Omental fat pad (tissue), 4 donors: ENCODE results near the gene AGPAT3. TPM values are rescaled to one million over a fixed set of nuclear protein-coding genes. Genes with fewer than 3 reads are reported as not detected.
A peak's percentile ranks its signal among the peaks of the same experiment; 100 is the strongest.

ENCODE experiments used
- ATAC-seq: fragments of 150-250 bp; one replicate; pipeline ENCODE4 v1.9.1; 2016; ENCODE audit warnings: mild to moderate bottlenecking, moderate library complexity; ENCODE audit not compliant: low FRiP score
- DNase-seq: peaks from one replicate; pipeline ENCODE4 v3.0.0-alpha.2; 2019; ENCODE audit warnings: low spot score
- CTCF ChIP-seq, 3 donors: fragments of 450-650 bp; IDR thresholded peaks; one replicate each; pipeline ENCODE4 v1.5.1; 2016 to 2017; ENCODE audit warnings: antibody characterized with exemption in 3 of 3, mild to moderate bottlenecking in 3 of 3, moderate library complexity in 2 of 3
- total RNA-seq, 4 donors: library from RNA; depleted of rRNA; stranded (reverse); fragments of >200 nt; gene quantifications; one replicate each; pipeline ENCODE4 v1.1.0, GENCODE V29; 2016

AGPAT3 gene
- total RNA-seq, 4 donors from 2014 or later: 29.7 to 47.0 (median 43.3) TPM

- ATAC-seq (no peak), DNase-seq (no peak)
- no peak for TF ChIP-seq CTCF (IDR thresholded peaks at IDR 0.05)
These were observed 92.1 kb downstream of the AGPAT3 start for GRCh38 chr21:43957128-43957571.

- ATAC-seq: no peak
- no peak for TF ChIP-seq CTCF (IDR thresholded peaks at IDR 0.05)
- no peak for DNase-seq
These were observed 92.8 kb downstream of the AGPAT3 start for GRCh38 chr21:43957611-43958362.

- ATAC-seq: no peak
- no peak for TF ChIP-seq CTCF (IDR thresholded peaks at IDR 0.05)
- DNase-seq: no peak
These were observed 93.5 kb downstream of the AGPAT3 start for GRCh38 chr21:43958364-43959158.

GRCh38 chr21:43959231-43960116 lies 94.5 kb downstream of the AGPAT3 start:
- DNase-seq (no peak), ATAC-seq (peak; percentile 13)
- no peak for TF ChIP-seq CTCF (IDR thresholded peaks at IDR 0.05)

- TF ChIP-seq CTCF (IDR thresholded peaks at IDR 0.05): no peak
- ATAC-seq (no peak), DNase-seq (no peak)
These were observed 96.4 kb downstream of the AGPAT3 start for GRCh38 chr21:43961382-43961909.

GRCh38 chr21:43965911-43966585 lies 101.0 kb downstream of the AGPAT3 start:
- no peak for DNase-seq
- TF ChIP-seq CTCF (IDR thresholded peaks at IDR 0.05): no peak
- no peak for ATAC-seq
